PFSK-1 (cell line): Measurements from ENCODE around the gene BRF1.

Experiments
- POLR2AphosphoS5 ChIP-seq: IDR thresholded peaks from 2 replicates; pipeline ENCODE4 v1.6.1; 2012; ENCODE audit warnings: low read depth, mild to moderate bottlenecking, control low read depth, low read length, moderate library complexity
- SIN3A ChIP-seq: IDR thresholded peaks from 2 replicates; pipeline ENCODE4 v1.6.1; 2012; ENCODE audit warnings: mild to moderate bottlenecking, low read length, moderate library complexity, borderline replicate concordance; ENCODE audit not compliant: insufficient read depth
- TAF1 ChIP-seq: IDR thresholded peaks from 2 replicates; pipeline ENCODE4 v1.6.1; 2012; ENCODE audit warnings: low read length, control low read depth, borderline replicate concordance; ENCODE audit not compliant: insufficient read depth
- TF ChIP-seq, protein P1 (sequence below), 2 experiments: IDR thresholded peaks; 2 replicates each; pipeline versions ENCODE4 v1.6.1 to v1.8.0; 2011 to 2012; ENCODE audit warnings: low read depth in 2 of 2, low read length in 2 of 2, control low read depth in 1 of 2, inconsistent platforms in 1 of 2, mild to moderate bottlenecking in 1 of 2, moderate library complexity in 1 of 2; ENCODE audit not compliant: insufficient read depth in 1 of 2

GRCh38 chr14:105241641-105242040 is 59.2 kb downstream of the BRF1 start:
- TF ChIP-seq, protein P1, sequence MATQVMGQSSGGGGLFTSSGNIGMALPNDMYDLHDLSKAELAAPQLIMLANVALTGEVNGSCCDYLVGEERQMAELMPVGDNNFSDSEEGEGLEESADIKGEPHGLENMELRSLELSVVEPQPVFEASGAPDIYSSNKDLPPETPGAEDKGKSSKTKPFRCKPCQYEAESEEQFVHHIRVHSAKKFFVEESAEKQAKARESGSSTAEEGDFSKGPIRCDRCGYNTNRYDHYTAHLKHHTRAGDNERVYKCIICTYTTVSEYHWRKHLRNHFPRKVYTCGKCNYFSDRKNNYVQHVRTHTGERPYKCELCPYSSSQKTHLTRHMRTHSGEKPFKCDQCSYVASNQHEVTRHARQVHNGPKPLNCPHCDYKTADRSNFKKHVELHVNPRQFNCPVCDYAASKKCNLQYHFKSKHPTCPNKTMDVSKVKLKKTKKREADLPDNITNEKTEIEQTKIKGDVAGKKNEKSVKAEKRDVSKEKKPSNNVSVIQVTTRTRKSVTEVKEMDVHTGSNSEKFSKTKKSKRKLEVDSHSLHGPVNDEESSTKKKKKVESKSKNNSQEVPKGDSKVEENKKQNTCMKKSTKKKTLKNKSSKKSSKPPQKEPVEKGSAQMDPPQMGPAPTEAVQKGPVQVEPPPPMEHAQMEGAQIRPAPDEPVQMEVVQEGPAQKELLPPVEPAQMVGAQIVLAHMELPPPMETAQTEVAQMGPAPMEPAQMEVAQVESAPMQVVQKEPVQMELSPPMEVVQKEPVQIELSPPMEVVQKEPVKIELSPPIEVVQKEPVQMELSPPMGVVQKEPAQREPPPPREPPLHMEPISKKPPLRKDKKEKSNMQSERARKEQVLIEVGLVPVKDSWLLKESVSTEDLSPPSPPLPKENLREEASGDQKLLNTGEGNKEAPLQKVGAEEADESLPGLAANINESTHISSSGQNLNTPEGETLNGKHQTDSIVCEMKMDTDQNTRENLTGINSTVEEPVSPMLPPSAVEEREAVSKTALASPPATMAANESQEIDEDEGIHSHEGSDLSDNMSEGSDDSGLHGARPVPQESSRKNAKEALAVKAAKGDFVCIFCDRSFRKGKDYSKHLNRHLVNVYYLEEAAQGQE (IDR thresholded peaks at IDR 0.05; ENCODE audit: insufficient read depth in 1 of 2, low read depth in 2 of 2, low read length in 2 of 2) = no peak
- TF ChIP-seq POLR2AphosphoS5 = no peak
- TF ChIP-seq SIN3A = no peak
- TF ChIP-seq TAF1 = no peak
